GM12878 (cell line): ENCODE data around the gene CTCFL. TPM values are rescaled to one million over a fixed set of nuclear protein-coding genes. Genes with fewer than 3 reads are reported as not detected.
A peak's percentile ranks its signal among the peaks of the same experiment; 100 is the strongest.

ENCODE experiments used
- ATAC-seq: fragments of 200-7000 bp; cut with Tn5 transposase; 3 replicates; pipeline ENCODE4 v1.9.1; 2020; ENCODE audit warnings: mild to moderate bottlenecking, moderate library complexity
- BruUV-seq: library from RNA; stranded (reverse); fragments of 400-500 nt; replicated peaks from 2 replicates; lab custom pipeline; 2021; lab: Mats Ljungman, UMichigan
- CTCF ChIA-PET: fragments of 300-600 bp; sonication (Branson Sonifier 250); formaldehyde crosslinking; extraction: SDS; loops from one replicate; lab custom pipeline; 2021; ENCODE audit warnings: inconsistent platforms; lab: Yijun Ruan, JAX
- POLR2A ChIA-PET: fragments of 350-600 bp; formaldehyde crosslinking; extraction: SDS; loops from one replicate; lab custom pipeline; 2021; ENCODE audit warnings: inconsistent platforms; lab: Charles Lee
- RAD21 ChIA-PET: fragments of 300-600 bp; sonication (Branson Sonifier 250); formaldehyde crosslinking; loops from one replicate; lab custom pipeline; 2023; ENCODE audit warnings: antibody characterized with exemption; ENCODE audit not compliant: unreplicated experiment; lab: Charles Lee
- SMC1A ChIA-PET: fragments of 300-600 bp; sonication (Branson Sonifier 250); formaldehyde crosslinking; loops from one replicate; lab custom pipeline; 2023; ENCODE audit not compliant: unreplicated experiment, uncharacterized antibody; lab: Charles Lee
- DNase-seq: peaks from one replicate; pipeline ENCODE4 v3.0.0-alpha.2; 2011; ENCODE audit warnings: low read depth, low spot score
- FAIRE-seq: peaks from 3 replicates; lab custom pipeline; 2011; peaks lifted over from hg19 to GRCh38; lab: Jason Lieb, UNC
- H2AFZ ChIP-seq: 2 replicates; pipeline ENCODE4 v1.6.0; 2011; ENCODE audit warnings: low read depth, low read length, control low read depth; ENCODE audit not compliant: control insufficient read depth
- H3K27ac ChIP-seq: 2 replicates; pipeline ENCODE4 v1.5.1; 2011; ENCODE audit warnings: control low read depth; ENCODE audit not compliant: control insufficient read depth, insufficient read depth
- H3K27me3 ChIP-seq, 2 experiments: replicated peaks in 1 of 2; 2 replicates each; pipeline versions ENCODE4 v1.6.0 to v1.6.1; 2011; ENCODE audit warnings: low read length in 1 of 2; ENCODE audit not compliant: control insufficient read depth in 2 of 2, insufficient read depth in 2 of 2
- H3K36me3 ChIP-seq, 2 experiments: 2 replicates each; pipeline ENCODE4 v1.5.1; 2011; ENCODE audit warnings: low read length in 1 of 2; ENCODE audit not compliant: control insufficient read depth in 2 of 2, insufficient read depth in 2 of 2
- H3K4me1 ChIP-seq: 2 replicates; pipeline ENCODE4 v1.6.1; 2011; ENCODE audit warnings: mild to moderate bottlenecking, low read length, moderate library complexity, mixed read lengths; ENCODE audit not compliant: control insufficient read depth, insufficient read depth
- H3K4me2 ChIP-seq: 2 replicates; pipeline ENCODE4 v1.6.0; 2011; ENCODE audit warnings: control low read depth; ENCODE audit not compliant: control insufficient read depth, insufficient read depth
- H3K4me3 ChIP-seq: fragments of 200-600 bp; sonication (generic); 2 replicates; pipeline ENCODE4 v1.5.1; 2016
- H3K79me2 ChIP-seq: 2 replicates; pipeline ENCODE4 v1.6.0; 2011; ENCODE audit warnings: low read length; ENCODE audit not compliant: control insufficient read depth, insufficient read depth
- H3K9ac ChIP-seq: 2 replicates; pipeline ENCODE4 v1.8.0; 2011; ENCODE audit warnings: low read length, control low read depth, mixed read lengths; ENCODE audit not compliant: control insufficient read depth, insufficient read depth
- H3K9me3 ChIP-seq: replicated peaks from 3 replicates; pipeline ENCODE4 v1.5.1; 2011; ENCODE audit warnings: mild to moderate bottlenecking, low read length; ENCODE audit not compliant: control insufficient read depth, insufficient read depth
- H4K20me1 ChIP-seq: 2 replicates; pipeline ENCODE4 v1.6.0; 2011; ENCODE audit not compliant: control insufficient read depth, insufficient read depth
- BHLHE40 ChIP-seq, 2 experiments: fragments of 450-650 bp in 1 of 2; IDR thresholded peaks; 2 replicates each; pipeline ENCODE4 v1.6.1; 2011 to 2017; ENCODE audit warnings: low read depth in 2 of 2, borderline replicate concordance in 1 of 2, improper control_type of control experiment in 1 of 2, low read length in 1 of 2, mild to moderate bottlenecking in 1 of 2
- BMI1 ChIP-seq: fragments of 450-650 bp; IDR thresholded peaks from 2 replicates; pipeline ENCODE4 v1.6.1; 2016; ENCODE audit warnings: mild to moderate bottlenecking, moderate library complexity, borderline replicate concordance
- DPF2 ChIP-seq: fragments of 450-650 bp; IDR thresholded peaks from 2 replicates; pipeline ENCODE4 v1.6.1; 2017; ENCODE audit warnings: mild to moderate bottlenecking
- EP300 ChIP-seq, 2 experiments: fragments of 150-350 bp in 1 of 2; IDR thresholded peaks; 2 replicates each; pipeline ENCODE4 v1.6.1; 2011 to 2012; ENCODE audit warnings: low read depth in 2 of 2, low read length in 2 of 2, borderline replicate concordance in 1 of 2, improper control_type of control experiment in 1 of 2, inconsistent platforms in 1 of 2; ENCODE audit not compliant: control insufficient read depth in 1 of 2
- GATAD2B ChIP-seq: fragments of 450-650 bp; conservative IDR thresholded peaks from 2 replicates; pipeline ENCODE4 v1.6.1; 2017; ENCODE audit warnings: low read depth, mild to moderate bottlenecking, moderate library complexity
- HDAC2 ChIP-seq: fragments of 200-600 bp; sonication (generic); IDR thresholded peaks from 2 replicates; pipeline ENCODE4 v1.6.1; 2017
- NFXL1 ChIP-seq: fragments of 450-650 bp; IDR thresholded peaks from 2 replicates; pipeline ENCODE4 v1.6.1; 2017; ENCODE audit warnings: antibody characterized with exemption, mild to moderate bottlenecking, borderline replicate concordance
- NFYA ChIP-seq: IDR thresholded peaks from 2 replicates; pipeline ENCODE4 v1.6.1; 2011; ENCODE audit warnings: low read depth, mild to moderate bottlenecking, low read length, improper control_type of control experiment, borderline replicate concordance
- NRF1 ChIP-seq: conservative IDR thresholded peaks from 2 replicates; pipeline ENCODE4 v1.6.1; 2011; ENCODE audit warnings: mild to moderate bottlenecking, low read depth, low read length, improper control_type of control experiment
- TCF12 ChIP-seq: IDR thresholded peaks from 2 replicates; pipeline ENCODE4 v1.6.1; 2011; ENCODE audit warnings: low read depth, mild to moderate bottlenecking, low read length
- ZZZ3 ChIP-seq: IDR thresholded peaks from 2 replicates; pipeline ENCODE4 v1.6.1; 2011; ENCODE audit warnings: low read depth; ENCODE audit not compliant: control insufficient read depth, insufficient read length
- WGBS: methylation state at CpG from one replicate; pipeline ENCODE4 v1.1.6; 2016; ENCODE audit warnings: low lambda C conversion rate; ENCODE audit not compliant: insufficient replicate concordance, insufficient coverage; ENCODE audit errors: missing lambda C conversion rate; 5-methylcytosine and 5-hydroxymethylcytosine counted together
- in situ Hi-C: fragments of 300-500 bp; cut with MboI; formaldehyde crosslinking; loops from 9 replicates; pipeline ENCODE4 v1.14.3; 2018; ENCODE audit warnings: mixed read lengths
- intact Hi-C: fragments of 100-400 bp; cut with micrococcal nuclease; formaldehyde crosslinking; loops from one replicate; pipeline ENCODE4 v1.14.2; 2022; ENCODE audit not compliant: unreplicated experiment
- polyA plus RNA-seq, 11 experiments: library from polyadenylated mRNA; depleted of rRNA in 4 of 11; unstranded in 6 of 11; stranded (reverse) in 5 of 11; fragments of >200 nt; fragmentation: Nextera tagmentation in 4 of 11; fragmentation: Illumina TruSeq in 1 of 11; extraction: Ambion mirVana in 4 of 11; extraction: Trizol in 1 of 11; gene quantifications; 1 replicate in 1 of 11; 2 replicates in 10 of 11; pipeline versions ENCODE4 v1.2.1 to v1.2.3, GENCODE V29; 2011 to 2016; ENCODE audit warnings: inconsistent platforms in 2 of 11, missing spikeins in 2 of 11, low read depth in 1 of 11
- total RNA-seq, 4 experiments: library from RNA; depleted of rRNA in 3 of 4; stranded (reverse); fragments of >200 nt in 3 of 4; fragmentation: Illumina TruSeq in 1 of 4; extraction: Trizol in 1 of 4; gene quantifications; 2 replicates each; pipeline versions ENCODE4 v1.2.1 to v1.2.3, GENCODE V29; 2013 to 2021
- TF ChIP-seq, protein P1 (sequence below): fragments of 450-650 bp; IDR thresholded peaks from 2 replicates; pipeline ENCODE4 v1.6.1; 2018; ENCODE audit warnings: mild to moderate bottlenecking, low read depth, moderate library complexity; ENCODE audit not compliant: partially characterized antibody
- TF ChIP-seq, protein P2 (sequence below): fragments of 450-650 bp; IDR thresholded peaks from 2 replicates; pipeline ENCODE4 v1.6.1; 2016; ENCODE audit warnings: mild to moderate bottlenecking
- TF ChIP-seq, protein P3 (sequence below): fragments of 450-650 bp; formaldehyde crosslinking; IDR thresholded peaks from 2 replicates; pipeline ENCODE4 v1.4.0; 2020; ENCODE audit warnings: mild to moderate bottlenecking, moderate library complexity

The CTCFL gene
- total and polyA plus RNA-seq, 10 of the 15 experiments (the other 5 are each of a cell fraction or from before 2014, with no cell fraction given), result 0.06 to 0.20 (median 0.11) TPM; not detected in 4

DNA sequence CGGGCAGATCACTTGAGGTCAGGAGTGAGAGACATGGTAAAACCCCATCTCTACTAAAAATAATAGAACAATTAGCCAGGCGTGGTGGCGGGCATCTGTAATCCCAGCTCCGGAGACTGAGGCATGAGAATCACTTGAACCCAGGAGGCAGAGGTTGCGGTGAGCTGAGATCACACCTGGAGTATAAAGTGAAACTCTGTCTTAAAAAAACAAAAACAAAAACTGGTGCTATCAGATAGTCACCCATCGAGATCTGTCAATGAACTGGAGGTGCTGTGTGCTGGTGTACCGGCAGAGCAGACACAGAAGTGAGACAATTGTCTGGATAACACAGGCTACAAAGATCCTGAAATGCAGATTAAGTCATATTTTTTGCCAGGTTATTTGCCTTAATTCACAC lies 24.7 kb downstream of the CTCFL start (continued):
- no peak for TF ChIP-seq HDAC2
- TF ChIP-seq, protein P1, sequence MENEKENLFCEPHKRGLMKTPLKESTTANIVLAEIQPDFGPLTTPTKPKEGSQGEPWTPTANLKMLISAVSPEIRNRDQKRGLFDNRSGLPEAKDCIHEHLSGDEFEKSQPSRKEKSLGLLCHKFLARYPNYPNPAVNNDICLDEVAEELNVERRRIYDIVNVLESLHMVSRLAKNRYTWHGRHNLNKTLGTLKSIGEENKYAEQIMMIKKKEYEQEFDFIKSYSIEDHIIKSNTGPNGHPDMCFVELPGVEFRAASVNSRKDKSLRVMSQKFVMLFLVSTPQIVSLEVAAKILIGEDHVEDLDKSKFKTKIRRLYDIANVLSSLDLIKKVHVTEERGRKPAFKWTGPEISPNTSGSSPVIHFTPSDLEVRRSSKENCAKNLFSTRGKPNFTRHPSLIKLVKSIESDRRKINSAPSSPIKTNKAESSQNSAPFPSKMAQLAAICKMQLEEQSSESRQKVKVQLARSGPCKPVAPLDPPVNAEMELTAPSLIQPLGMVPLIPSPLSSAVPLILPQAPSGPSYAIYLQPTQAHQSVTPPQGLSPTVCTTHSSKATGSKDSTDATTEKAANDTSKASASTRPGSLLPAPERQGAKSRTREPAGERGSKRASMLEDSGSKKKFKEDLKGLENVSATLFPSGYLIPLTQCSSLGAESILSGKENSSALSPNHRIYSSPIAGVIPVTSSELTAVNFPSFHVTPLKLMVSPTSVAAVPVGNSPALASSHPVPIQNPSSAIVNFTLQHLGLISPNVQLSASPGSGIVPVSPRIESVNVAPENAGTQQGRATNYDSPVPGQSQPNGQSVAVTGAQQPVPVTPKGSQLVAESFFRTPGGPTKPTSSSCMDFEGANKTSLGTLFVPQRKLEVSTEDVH, result no peak
- TF ChIP-seq TCF12, result no peak
- TF ChIP-seq, protein P2, sequence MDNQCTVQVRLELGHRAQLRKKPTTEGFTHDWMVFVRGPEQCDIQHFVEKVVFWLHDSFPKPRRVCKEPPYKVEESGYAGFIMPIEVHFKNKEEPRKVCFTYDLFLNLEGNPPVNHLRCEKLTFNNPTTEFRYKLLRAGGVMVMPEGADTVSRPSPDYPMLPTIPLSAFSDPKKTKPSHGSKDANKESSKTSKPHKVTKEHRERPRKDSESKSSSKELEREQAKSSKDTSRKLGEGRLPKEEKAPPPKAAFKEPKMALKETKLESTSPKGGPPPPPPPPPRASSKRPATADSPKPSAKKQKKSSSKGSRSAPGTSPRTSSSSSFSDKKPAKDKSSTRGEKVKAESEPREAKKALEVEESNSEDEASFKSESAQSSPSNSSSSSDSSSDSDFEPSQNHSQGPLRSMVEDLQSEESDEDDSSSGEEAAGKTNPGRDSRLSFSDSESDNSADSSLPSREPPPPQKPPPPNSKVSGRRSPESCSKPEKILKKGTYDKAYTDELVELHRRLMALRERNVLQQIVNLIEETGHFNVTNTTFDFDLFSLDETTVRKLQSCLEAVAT, result no peak
- TF ChIP-seq ZZZ3, result no peak

DNA sequence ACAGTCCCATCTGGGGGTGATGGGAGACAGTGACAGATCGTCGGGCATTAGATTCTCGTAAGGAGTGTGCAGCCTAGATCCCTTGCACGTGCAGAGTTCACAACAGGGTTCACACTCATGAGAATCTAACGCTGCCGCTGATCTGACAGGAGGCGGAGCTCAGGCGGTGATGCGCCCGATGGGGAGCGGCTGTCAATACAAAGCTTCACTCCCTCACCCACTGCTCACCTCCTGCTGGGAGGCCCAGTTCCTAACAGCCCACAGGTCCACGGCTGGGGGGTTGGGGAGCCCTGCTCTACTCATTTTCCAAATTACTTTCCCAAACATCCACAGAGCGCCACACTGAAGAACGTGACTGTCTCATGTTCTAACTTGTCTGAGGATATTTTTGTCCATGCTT lies 25.3 kb downstream of the CTCFL start:
- TF ChIP-seq GATAD2B, result no peak
- TF ChIP-seq BMI1, result no peak
- TF ChIP-seq NRF1, result no peak
- TF ChIP-seq EP300 (IDR thresholded peaks at IDR 0.05; ENCODE audit: borderline replicate concordance in 1 of 2, control insufficient read depth in 1 of 2, low read depth in 2 of 2, low read length in 2 of 2), result no peak
- TF ChIP-seq, protein P3, sequence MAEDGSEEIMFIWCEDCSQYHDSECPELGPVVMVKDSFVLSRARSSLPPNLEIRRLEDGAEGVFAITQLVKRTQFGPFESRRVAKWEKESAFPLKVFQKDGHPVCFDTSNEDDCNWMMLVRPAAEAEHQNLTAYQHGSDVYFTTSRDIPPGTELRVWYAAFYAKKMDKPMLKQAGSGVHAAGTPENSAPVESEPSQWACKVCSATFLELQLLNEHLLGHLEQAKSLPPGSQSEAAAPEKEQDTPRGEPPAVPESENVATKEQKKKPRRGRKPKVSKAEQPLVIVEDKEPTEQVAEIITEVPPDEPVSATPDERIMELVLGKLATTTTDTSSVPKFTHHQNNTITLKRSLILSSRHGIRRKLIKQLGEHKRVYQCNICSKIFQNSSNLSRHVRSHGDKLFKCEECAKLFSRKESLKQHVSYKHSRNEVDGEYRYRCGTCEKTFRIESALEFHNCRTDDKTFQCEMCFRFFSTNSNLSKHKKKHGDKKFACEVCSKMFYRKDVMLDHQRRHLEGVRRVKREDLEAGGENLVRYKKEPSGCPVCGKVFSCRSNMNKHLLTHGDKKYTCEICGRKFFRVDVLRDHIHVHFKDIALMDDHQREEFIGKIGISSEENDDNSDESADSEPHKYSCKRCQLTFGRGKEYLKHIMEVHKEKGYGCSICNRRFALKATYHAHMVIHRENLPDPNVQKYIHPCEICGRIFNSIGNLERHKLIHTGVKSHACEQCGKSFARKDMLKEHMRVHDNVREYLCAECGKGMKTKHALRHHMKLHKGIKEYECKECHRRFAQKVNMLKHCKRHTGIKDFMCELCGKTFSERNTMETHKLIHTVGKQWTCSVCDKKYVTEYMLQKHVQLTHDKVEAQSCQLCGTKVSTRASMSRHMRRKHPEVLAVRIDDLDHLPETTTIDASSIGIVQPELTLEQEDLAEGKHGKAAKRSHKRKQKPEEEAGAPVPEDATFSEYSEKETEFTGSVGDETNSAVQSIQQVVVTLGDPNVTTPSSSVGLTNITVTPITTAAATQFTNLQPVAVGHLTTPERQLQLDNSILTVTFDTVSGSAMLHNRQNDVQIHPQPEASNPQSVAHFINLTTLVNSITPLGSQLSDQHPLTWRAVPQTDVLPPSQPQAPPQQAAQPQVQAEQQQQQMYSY (CRISPR knock-in tag), result no peak
- TF ChIP-seq DPF2, result no peak
- TF ChIP-seq BHLHE40 (IDR thresholded peaks at IDR 0.05; ENCODE audit: borderline replicate concordance in 1 of 2, low read depth in 2 of 2, low read length in 1 of 2), result peak in 1 of 2 experiments; percentile 45; a peak in 1 of 4 replicates
- no peak for TF ChIP-seq NFYA
- TF ChIP-seq NFXL1, result no peak
- TF ChIP-seq, all 136 proteins: peak for 1
- SMC1A ChIA-PET, result interaction anchor here (0.9 to 3.4 kb wide), 8 partner anchors 30 to 119 kb away, joined by 3 to 41 read pairs (median 6); no protein-coding TSS in a partner anchor

More for the DNA sequence above, 25.3 kb downstream of the CTCFL start:
- no peak overlapping the region for H2AFZ ChIP-seq
- H3K9ac ChIP-seq, result no peak overlapping the region
- no peak overlapping the region for H3K4me2 ChIP-seq
- ATAC-seq (no peak), FAIRE-seq (no peak), DNase-seq (no peak)
- ChIA-PET CTCF (interaction anchor here (0.5 to 2.8 kb wide), 17 partner anchors 12 to 735 kb away, joined by 3 to 47 read pairs (median 7); no protein-coding TSS in a partner anchor), RAD21 (interaction anchor here (1.0 to 3.7 kb wide), 5 partner anchors 18 to 117 kb away, joined by 3 to 31 read pairs (median 18); partner anchors contain the start of gene RBM38), POLR2A (no interaction called here)
- peaks cover 0 to 2% of the 10 kb centered on the region in 2 experiments; a peak in 1 of 4 replicates for H3K27me3 ChIP-seq
- intact Hi-C loops, result loop anchor here (1.0 to 5.0 kb wide), 2 partner anchors 94 to 407 kb away; no protein-coding TSS in a partner anchor
- H3K79me2 ChIP-seq, result no peaks in the 10 kb centered on the region
- H3K27ac ChIP-seq, result no peak overlapping the region
- H4K20me1 ChIP-seq, result no peaks in the 10 kb centered on the region
- H3K36me3 ChIP-seq, result no peaks in the 10 kb centered on the region
- no TSS peak for BruUV-seq
- H3K9me3 ChIP-seq, result no peaks in the 10 kb centered on the region
- WGBS, result 73% methylated on average over 12 of the region's 14 CpGs
- H3K4me1 ChIP-seq, result peaks cover 21% of the 10 kb centered on the region
- H3K4me3 ChIP-seq, result no peak overlapping the region
- in situ Hi-C loops, result loop anchor here (10.0 kb wide), 2 partner anchors 415 to 685 kb away; no protein-coding TSS in a partner anchor
